NT2/D1 (cell line): ENCODE measurements around the gene ZNF79.
"Not testable (repeated sequence)": the region's sequence is repeated elsewhere in the genome, so short reads cannot be mapped to it uniquely, and the experiment has no call there.

Source experiments
- DNase-seq: peaks from one replicate; pipeline ENCODE4 v3.0.0-alpha.2; 2011; ENCODE audit warnings: low read depth, low spot score
- H3K27me3 ChIP-seq: 2 replicates; pipeline ENCODE4 v1.6.0; 2011; ENCODE audit warnings: mild to moderate bottlenecking; ENCODE audit not compliant: insufficient read length, insufficient read depth
- H3K36me3 ChIP-seq: 2 replicates; pipeline ENCODE4 v1.6.1; 2011; ENCODE audit warnings: mild to moderate bottlenecking, low read length, mixed read lengths; ENCODE audit not compliant: insufficient read depth, insufficient read length
- H3K4me1 ChIP-seq: 2 replicates; pipeline ENCODE4 v1.5.1; 2011; ENCODE audit not compliant: insufficient read depth, insufficient read length
- H3K4me3 ChIP-seq: 2 replicates; pipeline ENCODE4 v1.5.1; 2011; ENCODE audit warnings: low read depth; ENCODE audit not compliant: insufficient read length
- H3K9ac ChIP-seq: 2 replicates; pipeline ENCODE4 v1.6.0; 2011; ENCODE audit warnings: low read depth; ENCODE audit not compliant: insufficient read length
- H3K9me3 ChIP-seq: 2 replicates; pipeline ENCODE4 v1.5.1; 2011; ENCODE audit warnings: mild to moderate bottlenecking, low read length; ENCODE audit not compliant: insufficient read depth
- SUZ12 ChIP-seq: IDR thresholded peaks from 2 replicates; pipeline ENCODE4 v1.6.1; 2011; ENCODE audit not compliant: insufficient read length, insufficient read depth; ENCODE audit errors: extremely low read depth
- YY1 ChIP-seq: IDR thresholded peaks from 2 replicates; pipeline ENCODE4 v1.6.1; 2011; ENCODE audit not compliant: insufficient read length, insufficient read depth
- ZNF274 ChIP-seq: IDR thresholded peaks from 2 replicates; pipeline ENCODE4 v1.6.1; 2011; ENCODE audit warnings: mild to moderate bottlenecking, low read depth, low read length

The ZNF79 gene

DNA sequence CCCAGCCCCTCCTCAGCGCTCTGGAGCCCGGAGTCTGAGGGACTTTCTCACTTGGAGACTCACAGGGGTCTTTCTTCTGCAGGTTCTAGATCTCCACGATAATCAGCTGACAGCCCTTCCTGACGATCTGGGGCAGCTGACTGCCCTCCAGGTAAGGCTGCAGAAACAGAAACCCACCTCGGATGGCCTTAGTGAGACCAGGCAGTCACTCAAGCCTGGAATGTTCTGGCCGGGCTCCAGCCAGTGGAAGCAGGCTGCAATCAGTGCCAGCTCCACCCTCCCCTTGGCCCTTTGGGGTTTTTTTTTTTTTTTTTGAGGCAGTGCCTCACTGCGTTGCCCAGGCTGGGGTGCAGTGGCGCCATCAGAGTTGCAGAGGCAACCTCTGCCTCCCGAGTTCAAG, 34.7 kb downstream of the ZNF79 start:
- Histone ChIP-seq H3K9ac (no peak overlapping the region), H3K27me3 (no peaks in the 10 kb centered on the region), H3K36me3 (peaks cover 83% of the 10 kb centered on the region), H3K4me3 (no peak overlapping the region), H3K4me1 (peaks cover 10% of the 10 kb centered on the region), H3K9me3 (no peaks in the 10 kb centered on the region)
- no peak for TF ChIP-seq SUZ12
- no peak for TF ChIP-seq ZNF274
- no peak for DNase-seq

- TF ChIP-seq YY1: no peak
- no peak for TF ChIP-seq ZNF274
- TF ChIP-seq SUZ12: no peak
- no peak for DNase-seq
- Histone ChIP-seq H3K4me1 (peaks cover 9% of the 10 kb centered on the region), H3K4me3 (no peak overlapping the region), H3K36me3 (peaks cover 77% of the 10 kb centered on the region), H3K27me3 (no peaks in the 10 kb centered on the region), H3K9me3 (no peaks in the 10 kb centered on the region), H3K9ac (no peak overlapping the region)
Observed at GRCh38 chr9:127463382-127463781, 39.2 kb downstream of the ZNF79 start.

DNA sequence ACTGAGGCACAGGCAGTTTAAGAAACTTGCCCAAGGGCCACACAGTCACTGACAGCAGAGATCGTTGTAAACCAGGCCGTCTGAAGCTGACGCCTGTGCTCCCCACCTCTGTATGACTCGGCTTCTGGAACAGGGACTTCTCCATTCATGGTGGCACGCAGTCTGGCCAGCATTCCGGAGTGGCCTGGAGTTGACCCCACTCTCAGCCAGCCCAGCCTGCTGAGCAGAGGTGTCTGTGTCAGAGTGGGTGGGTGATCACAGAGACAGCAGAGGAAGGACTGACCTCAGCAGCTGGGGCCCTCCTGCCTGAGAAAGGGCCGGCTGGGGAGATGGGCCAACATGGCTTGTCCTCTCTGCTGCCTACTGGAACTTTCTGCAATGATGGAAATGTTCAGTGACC, 39.7 kb downstream of the ZNF79 start:
- peaks cover 9% of the 10 kb centered on the region for H3K4me1 ChIP-seq
- H3K27me3 ChIP-seq: no peaks in the 10 kb centered on the region
- DNase-seq: no peak
- no peak for TF ChIP-seq YY1
- no peak for TF ChIP-seq ZNF274
- TF ChIP-seq SUZ12: no peak
- no peak overlapping the region for H3K9ac ChIP-seq
- H3K4me3 ChIP-seq: no peak overlapping the region
- H3K9me3 ChIP-seq: no peaks in the 10 kb centered on the region
- H3K36me3 ChIP-seq: peaks cover 73% of the 10 kb centered on the region

DNA sequence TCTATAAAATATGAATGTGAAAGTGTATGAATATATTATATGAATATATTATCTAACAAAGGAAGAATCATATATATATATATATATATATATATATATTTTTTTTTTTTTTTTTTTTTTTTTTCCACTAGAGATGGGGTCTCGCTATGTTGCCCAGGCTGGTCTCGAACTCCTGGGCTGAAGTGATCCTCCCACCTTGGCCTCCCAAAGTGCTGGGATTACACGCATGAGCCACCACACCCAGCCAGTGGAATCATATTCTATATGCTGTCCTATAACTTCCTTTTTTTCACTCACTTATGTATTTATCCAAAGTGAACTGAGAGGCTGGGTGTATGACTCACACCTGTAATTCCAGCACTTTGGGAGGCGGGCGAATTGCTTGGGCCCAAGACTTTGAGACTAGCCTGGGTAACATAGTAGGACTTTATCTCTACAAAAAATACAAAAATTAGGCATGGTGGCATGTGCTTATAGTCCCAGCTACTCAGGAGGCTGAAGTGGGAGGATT, 42.3 kb downstream of the ZNF79 start:
- H3K4me3 ChIP-seq, DNase-seq, H3K9me3 ChIP-seq, H3K9ac ChIP-seq, H3K27me3 ChIP-seq, H3K4me1 ChIP-seq: not testable (repeated sequence)
- peaks cover 58% of the 10 kb centered on the region for H3K36me3 ChIP-seq

- DNase-seq: no peak
- Histone ChIP-seq H3K27me3 (no peaks in the 10 kb centered on the region), H3K4me1 (peaks cover 7% of the 10 kb centered on the region), H3K9me3 (no peaks in the 10 kb centered on the region), H3K4me3 (no peak overlapping the region), H3K36me3 (peaks cover 46% of the 10 kb centered on the region), H3K9ac (no peak overlapping the region)
- TF ChIP-seq SUZ12: no peak
- TF ChIP-seq YY1: no peak
- no peak for TF ChIP-seq ZNF274
Observed at GRCh38 chr9:127467621-127468020, 43.4 kb downstream of the ZNF79 start.

GRCh38 chr9:127470662-127471061, 46.5 kb downstream of the ZNF79 start:
- Histone ChIP-seq H3K36me3 (peaks cover 33% of the 10 kb centered on the region), H3K27me3 (no peaks in the 10 kb centered on the region), H3K4me1 (no peaks in the 10 kb centered on the region), H3K9ac (no peak overlapping the region), H3K4me3 (no peak overlapping the region), H3K9me3 (no peaks in the 10 kb centered on the region)
- TF ChIP-seq SUZ12: no peak
- no peak for TF ChIP-seq YY1
- TF ChIP-seq ZNF274: no peak
- DNase-seq: no peak

GRCh38 chr9:127473501-127473900, 49.3 kb downstream of the ZNF79 start:
- H3K9ac ChIP-seq: no peak overlapping the region
- no peak overlapping the region for H3K4me3 ChIP-seq
- TF ChIP-seq YY1 (no peak), ZNF274 (no peak), SUZ12 (no peak)
- H3K4me1 ChIP-seq: no peaks in the 10 kb centered on the region
- peaks cover 24% of the 10 kb centered on the region for H3K36me3 ChIP-seq
- H3K9me3 ChIP-seq: no peaks in the 10 kb centered on the region
- no peaks in the 10 kb centered on the region for H3K27me3 ChIP-seq
- DNase-seq: no peak

DNA sequence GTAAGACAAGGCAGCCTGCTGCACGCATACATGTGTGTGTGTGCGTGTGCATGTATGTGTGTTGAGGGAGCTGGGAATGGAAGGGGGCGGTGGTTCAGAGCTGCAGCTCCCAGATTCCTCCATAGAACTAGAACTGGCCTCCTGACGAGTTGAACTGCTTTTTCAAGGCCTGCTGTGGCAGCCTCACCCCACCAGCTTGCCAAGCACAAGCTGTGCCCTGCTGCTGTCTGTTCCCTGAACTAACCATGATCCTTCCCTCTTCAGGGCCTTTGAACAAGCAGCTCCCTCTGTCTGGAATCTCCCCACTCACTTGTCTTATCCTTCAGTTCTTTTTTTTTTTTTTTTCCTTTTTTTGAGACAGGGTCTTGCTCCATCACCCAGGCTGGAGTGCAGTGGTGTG, 49.8 kb downstream of the ZNF79 start:
- TF ChIP-seq YY1 (no peak), ZNF274 (no peak), SUZ12 (no peak)

More for the DNA sequence above, 49.8 kb downstream of the ZNF79 start:
- DNase-seq: no peak
- Histone ChIP-seq H3K4me1 (no peaks in the 10 kb centered on the region), H3K36me3 (peaks cover 28% of the 10 kb centered on the region), H3K27me3 (no peaks in the 10 kb centered on the region), H3K9me3 (no peaks in the 10 kb centered on the region), H3K4me3 (no peak overlapping the region), H3K9ac (no peak overlapping the region)
